Right cardiac atrium (tissue), 5 donors: Measurements from ENCODE around the gene OR8D1. TPM values are rescaled to one million over a fixed set of nuclear protein-coding genes. Genes with fewer than 3 reads are reported as not detected.

Experiments
- ATAC-seq, 2 donors: fragments of 200-7000 bp; cut with Tn5 transposase; one replicate each; pipeline versions ENCODE4 v1.8.0 to v1.9.1; 2020; ENCODE audit warnings: moderate library complexity in 2 of 2, mild to moderate bottlenecking in 1 of 2
- DNase-seq, 3 donors: peaks; one replicate each; pipeline ENCODE4 v3.0.0-alpha.2; 2020
- H3K27ac ChIP-seq: one replicate; pipeline ENCODE4 v1.5.1; 2013; ENCODE audit warnings: mild to moderate bottlenecking, low read length, control low read depth, moderate library complexity
- H3K27me3 ChIP-seq: one replicate; pipeline ENCODE4 v1.6.1; 2013; ENCODE audit not compliant: control insufficient read depth, insufficient read depth
- H3K4me1 ChIP-seq: one replicate; pipeline ENCODE4 v1.6.1; 2013; ENCODE audit warnings: low read length; ENCODE audit not compliant: control insufficient read depth, insufficient read depth
- H3K4me3 ChIP-seq: one replicate; pipeline ENCODE4 v1.5.1; 2013; ENCODE audit warnings: low read length, control low read depth
- H3K9me3 ChIP-seq: one replicate; pipeline ENCODE4 v1.6.1; 2013; ENCODE audit warnings: low read length; ENCODE audit not compliant: control insufficient read depth
- WGBS: extraction: QIAGEN DNeasy Blood & Tissue Kit; methylation state at CpG from one replicate; pipeline ENCODE4 v1.1.7; 2013; 5-methylcytosine and 5-hydroxymethylcytosine counted together
- intact Hi-C, 4 donors: fragments of 100-400 bp; cut with DNase I; formaldehyde crosslinking; loops; one replicate each; pipeline versions ENCODE4 v1.11.0 to v1.14.0; 2022 to 2023
- long read RNA-seq, 4 donors: library from polyadenylated mRNA; unstranded; transcript quantifications; one replicate each; pipeline ENCODE4 v2.0.0, GENCODE V29; 2020 to 2021
- polyA plus RNA-seq: library from polyadenylated mRNA; stranded (reverse); fragments of 200-250 nt; gene quantifications from one replicate; pipeline ENCODE4 v1.2.3, GENCODE V29; 2013
- total RNA-seq, 4 donors: library from RNA; stranded (reverse); fragmentation: NEBNext Ultra II Directional; extraction: Animal tissue kit (Norgen Biotek cat#: 25700); gene quantifications; one replicate each; pipeline ENCODE4 v1.2.1, GENCODE V29; 2021
- donor health status: healthy with polysubstance abuse.
- donor health status: DM: no; HTN: yes; CAD: no.
- donor health status: DM: no; HTN: no; CAD: no.
- donor health status: DM: no; HTN: yes; CAD: no; lungs with severe emphysema.
- donor health status: DM: yes; HTN: yes; CAD: no.

Gene OR8D1
- total RNA-seq, result not detected
- not detected for polyA plus RNA-seq
- long read RNA-seq, donor 1, result 0 reads
- long read RNA-seq, donor 2, result 0 reads
- long read RNA-seq, donor 3, result 0 reads
- long read RNA-seq, donor 4, result 0 reads

DNA sequence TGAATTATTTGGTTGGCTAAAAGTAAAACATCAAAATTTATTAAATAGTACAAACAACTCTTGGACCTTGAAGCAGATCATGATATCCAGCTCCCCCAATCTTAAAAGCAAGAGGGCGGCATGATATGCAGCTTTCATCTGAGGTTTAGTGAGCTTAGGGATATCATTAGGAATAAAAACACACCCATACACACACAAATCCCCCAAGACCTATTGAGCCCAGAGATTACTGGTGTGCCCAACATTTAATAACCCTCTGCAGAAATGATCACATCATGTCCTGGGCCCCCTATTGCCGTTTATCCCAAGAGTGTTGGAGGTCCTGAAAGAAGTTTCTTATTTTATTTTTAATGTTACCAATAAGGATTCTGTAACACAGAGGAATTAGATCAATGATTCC lies at the start of gene OR8D1:
TSS of gene OR8D1 (minus strand) at position 101 of the 400 bp plus-strand sequence. CDS start 3,183 bp downstream, outside the sequence.
- intact Hi-C loops, result no loop called here
- Histone ChIP-seq H3K9me3 (no peaks in the 10 kb centered on the region), H3K4me3 (no peak within 1 kb of the TSS), H3K27me3 (no peaks in the 10 kb centered on the region), H3K4me1 (no peaks in the 10 kb centered on the region), H3K27ac (no peak within 1 kb of the TSS)
- ATAC-seq (no peak), DNase-seq (no peak)
- 80% methylated on average over 2 of the region's 2 CpGs for WGBS

DNA sequence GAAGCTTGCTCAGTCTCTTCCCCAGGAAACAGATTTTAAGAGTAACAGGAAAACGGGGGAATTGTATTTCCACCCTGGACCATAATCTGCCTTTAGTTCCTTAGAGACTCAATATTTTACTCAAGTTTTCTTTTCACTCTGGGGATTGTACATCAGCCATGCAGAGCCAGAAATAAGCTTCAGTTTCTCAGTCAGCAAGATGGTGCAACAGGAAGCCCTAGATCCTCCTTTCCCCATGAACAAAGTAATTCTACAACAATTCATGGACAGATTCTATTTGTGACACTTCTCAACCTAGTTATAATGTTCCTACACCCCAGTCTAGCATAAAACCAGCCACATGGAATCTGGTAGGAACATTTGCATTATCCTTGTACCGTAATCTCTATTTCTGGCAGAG lies 45.8 kb upstream of the OR8D1 start:
- no peak for DNase-seq
- Histone ChIP-seq H3K27ac (no peak overlapping the region), H3K4me3 (no peak overlapping the region), H3K4me1 (no peaks in the 10 kb centered on the region), H3K9me3 (no peaks in the 10 kb centered on the region), H3K27me3 (no peaks in the 10 kb centered on the region)
- WGBS, result 22% methylated on average over 2 of the region's 2 CpGs
- intact Hi-C loops, result no loop called here
- ATAC-seq, result no peak

DNA sequence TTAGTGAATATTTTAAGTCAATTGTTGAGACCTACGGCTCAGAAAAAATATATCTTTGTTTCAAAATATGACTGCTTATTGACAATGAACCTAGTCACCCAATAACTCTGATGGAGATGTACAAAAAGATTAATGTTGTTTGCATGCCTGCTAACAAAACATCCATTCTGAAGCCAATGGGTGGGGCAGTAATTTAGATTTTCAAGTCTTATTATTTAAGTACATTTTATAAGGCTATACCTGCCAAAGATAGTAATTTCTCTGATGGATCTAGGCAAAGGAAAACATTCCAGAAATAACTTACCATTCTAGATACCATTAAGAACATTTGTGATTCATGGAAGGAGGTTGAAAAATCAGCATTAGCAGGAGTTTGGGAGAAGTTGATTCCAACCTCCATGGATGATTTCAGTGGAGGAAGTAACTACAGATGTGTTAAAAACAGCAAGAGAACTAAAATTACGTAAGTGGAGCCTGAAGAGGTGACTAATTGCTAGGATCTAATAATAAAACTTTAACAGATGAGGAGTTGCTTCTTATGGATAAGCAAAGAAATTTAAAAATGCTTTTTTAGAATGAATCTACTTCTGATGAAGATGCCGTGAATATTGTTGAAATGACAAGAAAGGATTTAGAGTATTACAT lies 32.7 kb upstream of the OR8D1 start:
- Histone ChIP-seq H3K4me1 (no peaks in the 10 kb centered on the region), H3K27me3 (no peaks in the 10 kb centered on the region), H3K27ac (no peak overlapping the region), H3K4me3 (no peak overlapping the region), H3K9me3 (no peaks in the 10 kb centered on the region)
- ATAC-seq (no peak), DNase-seq (no peak)
- intact Hi-C loops, result no loop called here
- WGBS, result 23% methylated on average over 3 of the region's 3 CpGs

DNA sequence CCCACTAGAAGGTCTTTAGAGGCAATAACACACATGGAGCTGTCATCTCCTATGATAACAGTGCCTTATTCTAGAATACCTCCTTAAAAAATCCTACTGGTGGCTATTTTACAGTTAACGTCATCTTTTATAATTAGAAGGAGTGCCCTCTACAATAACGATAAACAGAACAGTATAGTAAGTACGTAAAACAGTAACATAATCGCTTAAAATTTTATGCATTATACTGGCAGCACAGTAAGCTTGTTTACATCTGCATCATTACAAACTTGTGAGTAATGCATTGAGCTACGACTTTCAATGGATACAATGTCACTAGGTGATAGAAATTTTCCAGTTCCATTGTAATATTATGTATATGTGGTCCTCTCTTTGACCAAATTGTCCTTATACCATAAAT lies 30.6 kb upstream of the OR8D1 start:
- no peaks in the 10 kb centered on the region for H3K4me1 ChIP-seq
- intact Hi-C loops, result no loop called here
- no peak overlapping the region for H3K27ac ChIP-seq
- DNase-seq (no peak), ATAC-seq (no peak)
- 69% methylated on average over 5 of the region's 5 CpGs for WGBS
- no peaks in the 10 kb centered on the region for H3K9me3 ChIP-seq
- H3K27me3 ChIP-seq, result no peaks in the 10 kb centered on the region
- no peak overlapping the region for H3K4me3 ChIP-seq

DNA sequence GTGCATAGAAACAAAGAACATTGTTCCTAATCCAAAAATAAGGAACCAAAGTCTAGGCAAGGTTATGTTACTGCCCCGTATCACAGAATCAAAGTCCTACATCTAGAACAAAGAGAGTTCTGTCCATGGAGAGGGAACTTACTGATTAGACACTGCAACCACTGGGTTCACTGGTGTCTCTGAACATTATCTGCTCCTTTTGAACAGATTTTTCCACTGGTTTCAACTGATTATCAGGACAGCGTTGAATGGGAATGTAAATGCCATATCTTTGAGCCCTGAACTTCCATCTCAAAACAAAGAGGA lies 26.3 kb upstream of the OR8D1 start:
- Histone ChIP-seq H3K27ac (no peak overlapping the region), H3K4me3 (no peak overlapping the region), H3K9me3 (no peaks in the 10 kb centered on the region), H3K27me3 (no peaks in the 10 kb centered on the region), H3K4me1 (no peaks in the 10 kb centered on the region)
- ATAC-seq (no peak), DNase-seq (no peak)
- 48% methylated on average over 2 of the region's 2 CpGs for WGBS
- intact Hi-C loops, result no loop called here

DNA sequence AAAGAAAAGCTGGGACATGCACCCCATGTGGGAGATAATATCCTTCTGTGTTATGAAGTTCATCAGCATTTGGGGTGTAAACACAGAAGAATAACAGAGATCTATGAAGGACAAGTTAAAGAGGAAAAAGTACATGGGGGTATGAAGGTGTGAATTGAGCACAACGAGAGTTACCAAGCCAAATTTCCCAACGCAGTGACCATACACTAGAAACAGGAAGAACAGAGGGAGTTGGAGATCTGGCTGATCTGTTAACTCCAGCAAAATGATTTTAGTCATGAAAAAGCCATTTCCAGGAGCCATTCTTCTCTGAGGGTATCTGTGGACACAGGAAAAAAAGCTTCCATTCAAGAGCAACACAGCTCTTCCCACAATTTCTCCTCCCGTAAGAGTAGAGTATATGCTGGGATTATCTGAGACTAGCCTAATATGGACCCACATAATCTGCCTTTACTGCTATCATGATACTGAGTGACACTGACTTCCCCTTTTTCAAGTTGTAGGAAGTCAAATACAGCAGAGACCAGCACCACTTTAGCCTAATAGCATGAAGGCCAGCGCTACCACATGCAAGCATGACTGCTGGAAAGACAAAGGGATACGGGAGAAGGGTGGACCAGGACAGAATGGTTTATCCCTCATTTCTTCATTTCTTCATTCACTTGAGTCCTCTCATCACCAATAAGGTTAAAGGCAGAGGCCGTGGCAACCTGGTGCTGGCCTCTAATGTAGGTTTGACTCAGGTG lies 25.8 kb upstream of the OR8D1 start:
- ATAC-seq, result no peak
- intact Hi-C loops, result loop anchor here in 1 of 4 donors (10.0 kb wide), 1 partner anchor 55 kb away; no protein-coding TSS in a partner anchor
- H3K27ac ChIP-seq, result no peak overlapping the region
- H3K4me1 ChIP-seq, result no peaks in the 10 kb centered on the region
- WGBS, result 76% methylated on average over 6 of the region's 6 CpGs
- H3K9me3 ChIP-seq, result no peaks in the 10 kb centered on the region
- no peaks in the 10 kb centered on the region for H3K27me3 ChIP-seq
- no peak for DNase-seq
- H3K4me3 ChIP-seq, result no peak overlapping the region

DNA sequence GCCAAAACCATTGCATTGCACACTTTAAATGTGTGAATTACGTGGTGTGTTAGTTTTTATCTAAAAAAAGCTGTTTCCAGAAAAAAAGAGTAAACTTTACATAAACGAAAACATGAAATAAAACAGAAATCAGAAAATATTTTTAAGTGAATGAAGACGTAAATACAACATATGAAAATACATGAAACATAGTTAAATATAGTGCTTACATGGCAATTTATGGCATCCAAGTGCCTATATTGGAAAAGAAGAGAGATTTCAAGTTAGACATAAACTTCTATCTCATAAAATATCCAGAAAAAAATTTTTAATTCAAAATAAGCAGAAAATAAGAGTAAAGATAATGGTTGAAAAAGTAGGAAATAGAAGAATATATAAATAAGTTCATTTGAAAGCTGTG lies 18.1 kb upstream of the OR8D1 start:
- ATAC-seq (no peak), DNase-seq (no peak)
- Histone ChIP-seq H3K4me1 (no peaks in the 10 kb centered on the region), H3K27me3 (peaks cover 2% of the 10 kb centered on the region), H3K27ac (no peak overlapping the region), H3K4me3 (no peak overlapping the region), H3K9me3 (no peaks in the 10 kb centered on the region)
- intact Hi-C loops, result loop anchor here in 1 of 4 donors (10.0 kb wide), 1 partner anchor 47 kb away; no protein-coding TSS in a partner anchor
- WGBS, result 73% methylated on average over 3 of the region's 3 CpGs

DNA sequence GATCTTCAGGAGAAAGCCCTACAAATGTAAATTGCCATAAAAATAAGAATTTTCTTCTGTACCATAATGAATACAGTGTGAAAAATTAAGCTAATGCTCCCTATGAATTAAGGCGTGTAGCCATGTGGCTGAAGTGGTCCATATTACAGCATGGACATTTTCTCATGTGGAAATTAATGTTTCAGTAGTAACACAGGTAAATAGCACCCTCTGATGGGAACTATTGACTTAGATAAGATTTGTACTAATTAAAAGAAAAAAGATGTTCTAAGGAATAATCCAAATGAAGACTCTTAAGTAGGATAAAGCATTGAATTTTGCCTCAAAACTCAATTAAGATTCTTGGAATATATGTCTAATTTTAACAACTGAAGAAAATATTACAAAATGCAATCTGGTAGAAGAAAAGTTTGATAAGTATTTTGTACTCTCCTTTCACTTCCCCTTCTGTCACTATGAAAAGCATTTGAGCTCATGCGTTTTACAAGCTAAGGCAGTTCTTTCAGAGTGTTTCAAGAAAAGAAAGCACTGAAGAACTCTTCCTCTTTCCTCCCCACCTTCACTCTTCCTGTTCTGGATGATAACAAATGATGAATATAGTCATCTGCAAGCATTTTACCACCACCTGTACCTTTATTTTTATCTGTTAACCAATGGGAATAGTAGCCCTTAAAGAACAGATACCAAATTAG lies 16.2 kb upstream of the OR8D1 start:
- no peak for ATAC-seq
- 65% methylated on average over 2 of the region's 2 CpGs for WGBS
- H3K27ac ChIP-seq, result no peak overlapping the region

DNA sequence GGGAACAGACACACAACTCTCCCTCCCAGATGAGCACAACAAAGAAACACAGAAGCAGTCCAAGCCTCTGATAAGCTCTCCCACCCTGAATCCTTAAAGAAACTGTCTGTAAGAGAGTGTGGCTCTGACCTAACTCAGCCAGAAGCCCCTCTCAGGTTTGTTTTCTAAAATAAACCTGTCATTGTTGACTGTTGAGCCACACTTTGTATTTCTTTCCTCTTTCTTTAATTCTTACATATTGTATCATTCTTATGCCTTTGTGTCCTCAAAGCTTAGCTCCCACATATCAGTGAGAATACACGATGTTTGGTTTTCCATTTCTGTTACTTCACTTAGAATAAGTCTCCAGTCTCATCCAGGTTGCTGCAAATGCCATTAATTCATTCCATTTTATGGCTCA lies 14.0 kb upstream of the OR8D1 start:
- intact Hi-C loops, result no loop called here
- H3K4me3 ChIP-seq, result no peak overlapping the region
- DNase-seq, result no peak
- ATAC-seq, result no peak
- no peak overlapping the region for H3K27ac ChIP-seq
- no peaks in the 10 kb centered on the region for H3K4me1 ChIP-seq
- peaks cover 2% of the 10 kb centered on the region for H3K27me3 ChIP-seq
- H3K9me3 ChIP-seq, result no peaks in the 10 kb centered on the region
- 94% methylated on average over 1 of the region's 1 CpG for WGBS

More for the DNA sequence above, 16.2 kb upstream of the OR8D1 start:
- no peak for DNase-seq
- Histone ChIP-seq H3K27me3 (peaks cover 2% of the 10 kb centered on the region), H3K4me3 (no peak overlapping the region), H3K9me3 (no peaks in the 10 kb centered on the region), H3K4me1 (no peaks in the 10 kb centered on the region)
- intact Hi-C loops, result loop anchor here in 1 of 4 donors (10.0 kb wide), 1 partner anchor 45 kb away; no protein-coding TSS in a partner anchor

DNA sequence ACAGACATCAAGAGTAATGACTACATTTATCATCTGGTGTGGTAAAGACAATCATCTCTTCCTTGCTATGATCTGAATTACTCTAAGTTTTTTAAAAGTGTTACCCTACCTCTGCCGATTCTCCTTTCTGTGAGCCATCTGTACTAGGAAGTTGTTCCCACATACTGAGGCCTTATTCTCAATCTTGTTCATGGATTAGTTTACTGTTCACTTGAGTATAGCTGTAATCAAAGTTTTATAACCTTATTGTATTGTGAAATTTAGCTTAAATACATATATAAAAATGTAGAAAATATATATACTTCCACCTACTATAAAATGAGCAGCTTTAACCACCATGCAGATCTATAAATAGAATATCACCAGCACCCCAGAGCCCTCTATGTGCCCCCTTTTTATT lies 8.6 kb upstream of the OR8D1 start:
- no peak for ATAC-seq

DNA sequence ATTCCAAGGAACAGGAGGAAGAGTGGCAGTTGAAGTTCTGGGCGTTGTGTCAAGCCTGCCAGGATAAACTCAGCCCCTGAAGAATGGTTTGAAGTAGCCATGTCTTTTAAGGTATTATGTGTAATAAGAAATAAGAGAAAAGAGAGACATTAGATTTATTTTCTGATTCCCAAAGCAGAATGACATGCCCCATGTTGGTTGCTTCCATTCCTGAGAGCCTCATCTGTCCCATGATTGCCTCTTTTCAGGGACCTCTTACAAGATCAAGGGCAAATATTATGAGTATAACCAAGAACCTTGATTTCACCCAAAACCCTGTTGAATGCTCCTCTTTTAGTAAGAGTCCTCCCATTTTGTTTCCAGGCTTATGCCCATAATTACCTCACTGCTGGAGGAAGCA lies 6.3 kb upstream of the OR8D1 start, which contains the start of gene OR8D2:
TSS of gene OR8D2 (minus strand) at position 101 of the 400 bp plus-strand sequence. CDS start at position 101, 0 bp downstream.
- no peak within 1 kb of the TSS for H3K27ac ChIP-seq
- H3K4me1 ChIP-seq, result no peaks in the 10 kb centered on the region
- no peaks in the 10 kb centered on the region for H3K9me3 ChIP-seq
- intact Hi-C loops, result no loop called here
- no peak within 1 kb of the TSS for H3K4me3 ChIP-seq
- WGBS, result 63% methylated on average over 1 of the region's 1 CpG
- no peaks in the 10 kb centered on the region for H3K27me3 ChIP-seq
- ATAC-seq (no peak), DNase-seq (no peak)

More for the DNA sequence above, 8.6 kb upstream of the OR8D1 start:
- no peaks in the 10 kb centered on the region for H3K4me1 ChIP-seq
- intact Hi-C loops, result no loop called here
- no peaks in the 10 kb centered on the region for H3K27me3 ChIP-seq
- no peaks in the 10 kb centered on the region for H3K9me3 ChIP-seq
- no peak for DNase-seq
- no peak overlapping the region for H3K4me3 ChIP-seq
- H3K27ac ChIP-seq, result no peak overlapping the region
- WGBS, result 85% methylated on average over 1 of the region's 1 CpG
